Peyer's patch (tissue), 4 donors: ENCODE data around the gene MAP2K5.

ENCODE experiments used
- POLR2A ChIP-seq, 2 donors: fragments of 450-650 bp; IDR thresholded peaks; one replicate each; pipeline ENCODE4 v1.5.1; 2017; ENCODE audit warnings: antibody characterized with exemption in 2 of 2, mild to moderate bottlenecking in 2 of 2, moderate library complexity in 2 of 2
- TF ChIP-seq, protein P1 (sequence below), 6 experiments: fragments of 450-650 bp in 4 of 6; fragments of 200-600 bp in 2 of 6; sonication (generic) in 1 of 6; IDR thresholded peaks; one replicate each; pipeline ENCODE4 v1.5.1; 2017 to 2019; ENCODE audit warnings: antibody characterized with exemption in 6 of 6, mild to moderate bottlenecking in 3 of 6, moderate library complexity in 1 of 6

DNA sequence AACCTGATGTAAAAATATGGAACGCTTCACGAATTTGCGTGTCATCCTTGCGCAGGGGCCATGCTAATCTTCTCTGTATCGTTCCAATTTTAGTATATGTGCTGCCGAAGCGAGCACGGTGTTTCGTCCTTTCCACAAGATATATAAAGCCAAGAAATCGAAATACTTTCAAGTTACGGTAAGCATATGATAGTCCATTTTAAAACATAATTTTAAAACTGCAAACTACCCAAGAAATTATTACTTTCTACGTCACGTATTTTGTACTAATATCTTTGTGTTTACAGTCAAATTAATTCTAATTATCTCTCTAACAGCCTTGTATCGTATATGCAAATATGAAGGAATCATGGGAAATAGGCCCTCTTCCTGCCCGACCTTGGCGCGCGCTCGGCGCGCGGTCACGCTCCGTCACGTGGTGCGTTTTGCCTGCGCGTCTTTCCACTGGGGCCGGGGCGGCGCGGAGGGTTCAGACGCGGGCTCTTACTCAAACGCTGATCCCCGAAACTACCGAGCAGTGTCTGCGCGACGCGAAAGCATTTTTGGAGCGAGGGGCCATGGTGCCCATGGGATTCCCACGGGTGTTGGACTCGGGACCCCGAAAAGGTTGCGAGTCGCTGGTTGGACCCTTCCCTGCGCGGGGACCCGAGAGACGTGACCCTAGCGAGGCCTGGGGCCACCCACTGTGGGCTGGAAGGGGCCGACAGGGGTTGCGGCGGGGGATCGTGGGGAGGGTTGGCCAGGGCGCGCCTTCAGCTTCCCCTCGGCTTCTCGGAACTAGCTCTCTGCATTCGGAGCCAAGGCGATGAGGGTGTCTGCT is 297.6 kb downstream of the MAP2K5 start, which contains the start of gene RNU6-1:
- peak; percentile 61 to 73 for TF ChIP-seq POLR2A (IDR thresholded peaks at IDR 0.05)
- TF ChIP-seq, protein P1, sequence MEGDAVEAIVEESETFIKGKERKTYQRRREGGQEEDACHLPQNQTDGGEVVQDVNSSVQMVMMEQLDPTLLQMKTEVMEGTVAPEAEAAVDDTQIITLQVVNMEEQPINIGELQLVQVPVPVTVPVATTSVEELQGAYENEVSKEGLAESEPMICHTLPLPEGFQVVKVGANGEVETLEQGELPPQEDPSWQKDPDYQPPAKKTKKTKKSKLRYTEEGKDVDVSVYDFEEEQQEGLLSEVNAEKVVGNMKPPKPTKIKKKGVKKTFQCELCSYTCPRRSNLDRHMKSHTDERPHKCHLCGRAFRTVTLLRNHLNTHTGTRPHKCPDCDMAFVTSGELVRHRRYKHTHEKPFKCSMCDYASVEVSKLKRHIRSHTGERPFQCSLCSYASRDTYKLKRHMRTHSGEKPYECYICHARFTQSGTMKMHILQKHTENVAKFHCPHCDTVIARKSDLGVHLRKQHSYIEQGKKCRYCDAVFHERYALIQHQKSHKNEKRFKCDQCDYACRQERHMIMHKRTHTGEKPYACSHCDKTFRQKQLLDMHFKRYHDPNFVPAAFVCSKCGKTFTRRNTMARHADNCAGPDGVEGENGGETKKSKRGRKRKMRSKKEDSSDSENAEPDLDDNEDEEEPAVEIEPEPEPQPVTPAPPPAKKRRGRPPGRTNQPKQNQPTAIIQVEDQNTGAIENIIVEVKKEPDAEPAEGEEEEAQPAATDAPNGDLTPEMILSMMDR (IDR thresholded peaks at IDR 0.05), result peak in 1 of 6 experiments; percentile 5
